PC-9 (cell line): ENCODE data around the gene FNDC3B.

Experiments used
- EZH2 ChIP-seq: fragments of 200-600 bp; sonication (generic); IDR thresholded peaks from 2 replicates; pipeline ENCODE4 v1.8.0; 2017; ENCODE audit warnings: antibody characterized with exemption, low read depth
- TF ChIP-seq, protein P1 (sequence below): fragments of 200-600 bp; sonication (generic); conservative IDR thresholded peaks from 2 replicates; pipeline ENCODE4 v1.6.1; 2017; ENCODE audit warnings: mixed run types, antibody characterized with exemption, mild to moderate bottlenecking, moderate library complexity

DNA sequence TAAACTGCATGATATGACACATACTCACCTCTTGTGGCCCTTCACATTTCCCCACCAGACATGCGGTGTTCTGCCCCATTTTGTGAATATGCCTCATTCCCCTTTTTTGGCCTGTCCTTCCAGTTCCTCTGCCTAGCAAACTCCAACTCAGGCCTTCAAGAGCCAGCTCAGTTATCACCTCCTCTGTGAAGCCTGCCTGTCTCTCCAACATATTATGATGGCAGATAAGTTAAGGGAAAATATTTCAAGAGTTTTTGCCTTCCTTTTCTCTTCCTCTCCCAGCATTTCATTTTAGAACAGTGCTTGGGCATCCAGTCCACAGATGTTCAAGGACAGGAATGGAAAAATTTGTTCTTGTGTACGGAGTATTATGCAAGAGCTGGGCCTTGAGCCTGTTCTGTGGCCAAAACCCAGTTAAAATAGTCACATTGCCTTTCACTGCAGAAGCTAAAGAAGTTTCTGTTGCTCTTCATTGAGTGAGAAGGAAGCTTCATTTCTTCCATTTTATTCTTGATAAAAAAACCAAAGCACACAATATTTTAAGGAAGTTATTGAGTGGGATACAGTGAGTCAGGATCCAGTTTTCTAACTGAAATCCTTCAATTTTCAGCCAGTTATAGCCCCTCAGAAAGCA lies 216.8 kb downstream of the FNDC3B start:
- TF ChIP-seq, protein P1, sequence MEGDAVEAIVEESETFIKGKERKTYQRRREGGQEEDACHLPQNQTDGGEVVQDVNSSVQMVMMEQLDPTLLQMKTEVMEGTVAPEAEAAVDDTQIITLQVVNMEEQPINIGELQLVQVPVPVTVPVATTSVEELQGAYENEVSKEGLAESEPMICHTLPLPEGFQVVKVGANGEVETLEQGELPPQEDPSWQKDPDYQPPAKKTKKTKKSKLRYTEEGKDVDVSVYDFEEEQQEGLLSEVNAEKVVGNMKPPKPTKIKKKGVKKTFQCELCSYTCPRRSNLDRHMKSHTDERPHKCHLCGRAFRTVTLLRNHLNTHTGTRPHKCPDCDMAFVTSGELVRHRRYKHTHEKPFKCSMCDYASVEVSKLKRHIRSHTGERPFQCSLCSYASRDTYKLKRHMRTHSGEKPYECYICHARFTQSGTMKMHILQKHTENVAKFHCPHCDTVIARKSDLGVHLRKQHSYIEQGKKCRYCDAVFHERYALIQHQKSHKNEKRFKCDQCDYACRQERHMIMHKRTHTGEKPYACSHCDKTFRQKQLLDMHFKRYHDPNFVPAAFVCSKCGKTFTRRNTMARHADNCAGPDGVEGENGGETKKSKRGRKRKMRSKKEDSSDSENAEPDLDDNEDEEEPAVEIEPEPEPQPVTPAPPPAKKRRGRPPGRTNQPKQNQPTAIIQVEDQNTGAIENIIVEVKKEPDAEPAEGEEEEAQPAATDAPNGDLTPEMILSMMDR: no peak
- no peak for TF ChIP-seq EZH2
